ENCODE results near the gene ADGRD1.

Gene ADGRD1

GRCh38 chr12:131024721-131025120 is 71.0 kb downstream of the ADGRD1 start:
- DNase-seq (ENCODE audit: low read depth, low spot score): no peak

GRCh38 chr12:131025234-131025633 is 71.5 kb downstream of the ADGRD1 start:
- no peak for DNase-seq (ENCODE audit: low read depth, low spot score)

- no peak for DNase-seq (ENCODE audit: low read depth, low spot score)
Measured at GRCh38 chr12:131025939-131026702, 72.4 kb downstream of the ADGRD1 start.

- no peak for DNase-seq (ENCODE audit: low read depth, low spot score)
Measured at GRCh38 chr12:131026754-131027153, 73.0 kb downstream of the ADGRD1 start.

- DNase-seq (ENCODE audit: low read depth, low spot score): no peak
Measured at GRCh38 chr12:131027264-131027663, 73.6 kb downstream of the ADGRD1 start.

- DNase-seq (ENCODE audit: low read depth, low spot score): no peak
Measured at GRCh38 chr12:131027876-131028586, 74.3 kb downstream of the ADGRD1 start.

GRCh38 chr12:131028587-131029338 is 75.1 kb downstream of the ADGRD1 start:
- DNase-seq (ENCODE audit: low read depth, low spot score): no peak

GRCh38 chr12:131030472-131031328 is 77.0 kb downstream of the ADGRD1 start:
- DNase-seq (ENCODE audit: low read depth, low spot score): no peak

GRCh38 chr12:131032082-131032750 is 78.5 kb downstream of the ADGRD1 start:
- DNase-seq (ENCODE audit: low read depth, low spot score): no peak

- no peak for DNase-seq (ENCODE audit: low read depth, low spot score)
Measured at GRCh38 chr12:131033486-131033885, 79.8 kb downstream of the ADGRD1 start.

GRCh38 chr12:131033886-131034482 is 80.3 kb downstream of the ADGRD1 start:
- DNase-seq (ENCODE audit: low read depth, low spot score): no peak

- no peak for DNase-seq (ENCODE audit: low read depth, low spot score)
Measured at GRCh38 chr12:131034631-131035244, 81.0 kb downstream of the ADGRD1 start.

GRCh38 chr12:131035245-131035681 is 81.6 kb downstream of the ADGRD1 start:
- DNase-seq (ENCODE audit: low read depth, low spot score): no peak

GRCh38 chr12:131038159-131038558 is 84.5 kb downstream of the ADGRD1 start:
- DNase-seq (ENCODE audit: low read depth, low spot score): no peak

GRCh38 chr12:131038961-131039950 is 85.5 kb downstream of the ADGRD1 start:
- no peak for DNase-seq (ENCODE audit: low read depth, low spot score)

GRCh38 chr12:131040491-131040890 is 86.8 kb downstream of the ADGRD1 start:
- no peak for DNase-seq (ENCODE audit: low read depth, low spot score)

GRCh38 chr12:131041216-131041967 is 87.7 kb downstream of the ADGRD1 start:
- DNase-seq (ENCODE audit: low read depth, low spot score): no peak

Data from activated naive CD8-positive, alpha-beta T cell treated with anti-CD3 and anti-CD28 coated beads, Interleukin-2, amount 50 U/mL, for 16 hours (primary cell).